Ascending aorta (tissue), 2 donors: Measurements from ENCODE around the gene CNDP1. TPM values are rescaled to one million over a fixed set of nuclear protein-coding genes. Genes with fewer than 3 reads are reported as not detected.

ENCODE experiments used
- DNase-seq, 2 donors: peaks; one replicate each; pipeline ENCODE4 v3.0.0-alpha.2; 2019; ENCODE audit warnings: low spot score in 2 of 2
- H3K27ac ChIP-seq, 2 donors: fragments of 200-600 bp; sonication (generic); one replicate each; pipeline ENCODE4 v1.5.1; 2016 to 2017; ENCODE audit warnings: mild to moderate bottlenecking in 1 of 2
- H3K27me3 ChIP-seq: fragments of 200-600 bp; sonication (generic); one replicate; pipeline ENCODE4 v1.5.1; 2017
- H3K36me3 ChIP-seq, 2 donors: fragments of 200-600 bp; sonication (generic); one replicate each; pipeline ENCODE4 v1.5.1; 2016
- H3K4me1 ChIP-seq, 2 donors: fragments of 200-600 bp; sonication (generic); one replicate each; pipeline ENCODE4 v1.5.1; 2016 to 2017; ENCODE audit warnings: mild to moderate bottlenecking in 1 of 2
- H3K4me3 ChIP-seq, 2 donors: fragments of 200-600 bp; sonication (generic); one replicate each; pipeline ENCODE4 v1.5.1; 2016 to 2017; ENCODE audit warnings: mild to moderate bottlenecking in 1 of 2
- H3K9me3 ChIP-seq, 2 donors: fragments of 200-600 bp; sonication (generic); one replicate each; pipeline ENCODE4 v1.5.1; 2016
- CTCF ChIP-seq, 3 experiments: fragments of 200-600 bp in 2 of 3; fragments of 450-650 bp in 1 of 3; sonication (generic) in 2 of 3; IDR thresholded peaks; one replicate each; pipeline ENCODE4 v1.5.1; 2016 to 2019; ENCODE audit warnings: antibody characterized with exemption in 3 of 3, mild to moderate bottlenecking in 1 of 3, moderate library complexity in 1 of 3
- intact Hi-C: fragments of 100-400 bp; cut with DNase I; formaldehyde crosslinking; loops from one replicate; pipeline ENCODE4 v1.15.1; 2023
- total RNA-seq: library from RNA; depleted of rRNA; stranded (reverse); fragments of >200 nt; gene quantifications from one replicate; pipeline ENCODE4 v1.1.0, GENCODE V29; 2016

CNDP1 gene
- total RNA-seq, 1 donor from 2014 or later: not detected

- intact Hi-C loops: loop anchor here (1.0 to 10.0 kb wide), 3 partner anchors 101 to 1898 kb away; partner anchors contain the start of genes CNDP2, PTGR3 and ZNF516
- no peaks in the 10 kb centered on the region for H3K27me3 ChIP-seq
These were observed 62.8 kb downstream of the CNDP1 start for GRCh38 chr18:74597034-74597661.

GRCh38 chr18:74597662-74598349, 63.5 kb downstream of the CNDP1 start, which contains the start of gene ZNF407:
Gene ZNF407 (plus strand): TSS chr18:74597870. CDS start chr18:74631020, 33,150 bp downstream.
- H3K9me3 ChIP-seq: peaks cover 0 to 24% of the 10 kb centered on the region in 2 donors
- intact Hi-C loops: loop anchor here (1.0 to 10.0 kb wide), 4 partner anchors 102 to 1897 kb away; partner anchors contain the start of genes CNDP2, FBXO15, PTGR3 and ZNF516
- TF ChIP-seq CTCF (IDR thresholded peaks at IDR 0.05): peak in 1 of 3 experiments; percentile 16
- peaks cover 8 to 12% of the 10 kb centered on the region in 2 donors for H3K36me3 ChIP-seq
- peak within 1 kb of the TSS; percentile 99 for H3K27ac ChIP-seq
- H3K4me1 ChIP-seq: peaks cover 0 to 17% of the 10 kb centered on the region in 2 donors
- H3K27me3 ChIP-seq: no peaks in the 10 kb centered on the region
- peak within 1 kb of the TSS; percentile 84 to 89 for H3K4me3 ChIP-seq
- DNase-seq: peak; percentile 34 to 89

More at GRCh38 chr18:74597034-74597661, 62.8 kb downstream of the CNDP1 start:
- peaks cover 0 to 28% of the 10 kb centered on the region in 2 donors for H3K9me3 ChIP-seq
- peaks cover 8 to 13% of the 10 kb centered on the region in 2 donors for H3K36me3 ChIP-seq
- TF ChIP-seq CTCF (IDR thresholded peaks at IDR 0.05): no peak
- H3K27ac ChIP-seq: peak overlapping the region; percentile 99
- DNase-seq: peak in 1 of 2 donors; percentile 79
- peak overlapping the region; percentile 84 to 89 for H3K4me3 ChIP-seq
- H3K4me1 ChIP-seq: peaks cover 0 to 17% of the 10 kb centered on the region in 2 donors

GRCh38 chr18:74598350-74599001, 64.2 kb downstream of the CNDP1 start:
- peak in 1 of 3 experiments; percentile 23 for TF ChIP-seq CTCF (IDR thresholded peaks at IDR 0.05)
- peaks cover 3 to 5% of the 10 kb centered on the region in 2 donors for H3K36me3 ChIP-seq
- peaks cover 0 to 18% of the 10 kb centered on the region in 2 donors for H3K9me3 ChIP-seq
- peak in 1 of 2 donors; percentile 73 for DNase-seq
- peak overlapping the region; percentile 84 to 89 for H3K4me3 ChIP-seq
- H3K4me1 ChIP-seq: peaks cover 0 to 17% of the 10 kb centered on the region in 2 donors
- intact Hi-C loops: loop anchor here (2.0 to 10.0 kb wide), 2 partner anchors 452 to 1896 kb away; partner anchors contain the start of genes FBXO15 and ZNF516
- H3K27me3 ChIP-seq: no peaks in the 10 kb centered on the region
- peak overlapping the region; percentile 99 for H3K27ac ChIP-seq

- DNase-seq: no peak
- Histone ChIP-seq H3K27me3 (no peaks in the 10 kb centered on the region), H3K9me3 (no peaks in the 10 kb centered on the region), H3K4me1 (no peaks in the 10 kb centered on the region), H3K36me3 (no peaks in the 10 kb centered on the region), H3K4me3 (no peak overlapping the region), H3K27ac (no peak overlapping the region)
- TF ChIP-seq CTCF (IDR thresholded peaks at IDR 0.05): no peak
- intact Hi-C loops: no loop called here
These were observed 70.1 kb downstream of the CNDP1 start for GRCh38 chr18:74604361-74604760.

- TF ChIP-seq CTCF (IDR thresholded peaks at IDR 0.05): no peak
- H3K9me3 ChIP-seq: no peaks in the 10 kb centered on the region
- no peaks in the 10 kb centered on the region for H3K27me3 ChIP-seq
- no peaks in the 10 kb centered on the region for H3K36me3 ChIP-seq
- no peak overlapping the region for H3K27ac ChIP-seq
- no peak overlapping the region for H3K4me3 ChIP-seq
- H3K4me1 ChIP-seq: no peaks in the 10 kb centered on the region
- intact Hi-C loops: no loop called here
- no peak for DNase-seq
These were observed 70.5 kb downstream of the CNDP1 start for GRCh38 chr18:74604774-74605173.
